ENCODE data around the gene ASPSCR1.

DNA sequence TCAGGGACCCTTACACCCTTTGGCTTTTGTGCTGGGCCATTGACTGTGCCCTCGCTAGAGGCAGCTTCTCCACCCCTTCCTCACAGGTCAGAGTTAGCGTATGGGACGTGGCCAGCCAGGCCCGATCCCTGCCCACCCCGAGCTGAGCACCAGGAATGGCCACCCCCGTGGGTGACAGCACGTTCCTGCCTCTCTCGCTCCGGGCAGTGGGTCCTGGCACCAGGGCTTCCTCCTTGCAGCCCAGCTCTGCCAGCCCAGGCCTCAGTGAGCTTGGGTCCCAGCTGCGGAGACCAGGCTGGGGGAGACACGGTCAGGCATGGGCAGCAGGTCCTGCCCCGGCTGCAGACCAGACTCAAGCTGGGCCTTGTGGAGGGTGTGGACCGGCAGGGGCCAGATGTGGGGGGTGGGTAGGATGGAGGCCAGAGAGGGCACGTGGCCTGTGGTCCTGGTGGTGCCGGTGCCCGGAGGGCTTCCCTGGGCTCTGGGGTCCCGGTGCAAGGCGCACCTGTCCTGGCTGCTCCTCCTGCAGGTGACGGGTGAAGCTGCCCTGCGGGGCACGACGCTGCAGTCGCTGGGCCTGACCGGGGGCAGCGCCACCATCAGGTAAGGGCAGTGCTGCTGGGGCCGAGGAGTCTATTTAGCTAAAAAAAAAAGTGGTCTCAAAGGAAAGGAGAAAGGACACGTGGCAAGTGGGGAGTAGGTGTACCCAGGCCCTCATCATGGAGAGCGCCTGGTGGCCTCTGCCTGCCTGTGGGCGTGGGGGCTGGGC, 18.2 kb downstream of the ASPSCR1 start:
- TF ChIP-seq POLR2AphosphoS5 (IDR thresholded peaks at IDR 0.05; ENCODE audit: low read depth, low read length) (no peak), SIN3A (IDR thresholded peaks at IDR 0.05; ENCODE audit: borderline replicate concordance, insufficient read depth, low read length) (no peak)
- TF ChIP-seq, protein P1, sequence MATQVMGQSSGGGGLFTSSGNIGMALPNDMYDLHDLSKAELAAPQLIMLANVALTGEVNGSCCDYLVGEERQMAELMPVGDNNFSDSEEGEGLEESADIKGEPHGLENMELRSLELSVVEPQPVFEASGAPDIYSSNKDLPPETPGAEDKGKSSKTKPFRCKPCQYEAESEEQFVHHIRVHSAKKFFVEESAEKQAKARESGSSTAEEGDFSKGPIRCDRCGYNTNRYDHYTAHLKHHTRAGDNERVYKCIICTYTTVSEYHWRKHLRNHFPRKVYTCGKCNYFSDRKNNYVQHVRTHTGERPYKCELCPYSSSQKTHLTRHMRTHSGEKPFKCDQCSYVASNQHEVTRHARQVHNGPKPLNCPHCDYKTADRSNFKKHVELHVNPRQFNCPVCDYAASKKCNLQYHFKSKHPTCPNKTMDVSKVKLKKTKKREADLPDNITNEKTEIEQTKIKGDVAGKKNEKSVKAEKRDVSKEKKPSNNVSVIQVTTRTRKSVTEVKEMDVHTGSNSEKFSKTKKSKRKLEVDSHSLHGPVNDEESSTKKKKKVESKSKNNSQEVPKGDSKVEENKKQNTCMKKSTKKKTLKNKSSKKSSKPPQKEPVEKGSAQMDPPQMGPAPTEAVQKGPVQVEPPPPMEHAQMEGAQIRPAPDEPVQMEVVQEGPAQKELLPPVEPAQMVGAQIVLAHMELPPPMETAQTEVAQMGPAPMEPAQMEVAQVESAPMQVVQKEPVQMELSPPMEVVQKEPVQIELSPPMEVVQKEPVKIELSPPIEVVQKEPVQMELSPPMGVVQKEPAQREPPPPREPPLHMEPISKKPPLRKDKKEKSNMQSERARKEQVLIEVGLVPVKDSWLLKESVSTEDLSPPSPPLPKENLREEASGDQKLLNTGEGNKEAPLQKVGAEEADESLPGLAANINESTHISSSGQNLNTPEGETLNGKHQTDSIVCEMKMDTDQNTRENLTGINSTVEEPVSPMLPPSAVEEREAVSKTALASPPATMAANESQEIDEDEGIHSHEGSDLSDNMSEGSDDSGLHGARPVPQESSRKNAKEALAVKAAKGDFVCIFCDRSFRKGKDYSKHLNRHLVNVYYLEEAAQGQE (IDR thresholded peaks at IDR 0.05; ENCODE audit: insufficient read depth in 1 of 2, low read depth in 2 of 2, low read length in 2 of 2): no peak
